GM19324 (cell line): ENCODE measurements around the gene CPZ.

Source experiments
- ATAC-seq: cut with Tn5 transposase; IDR thresholded peaks from one replicate; pipeline ENCODE4 v1.9.1; 2021; ENCODE audit warnings: mild to moderate bottlenecking, moderate library complexity; ENCODE audit not compliant: unreplicated experiment, low FRiP score

Gene CPZ

DNA sequence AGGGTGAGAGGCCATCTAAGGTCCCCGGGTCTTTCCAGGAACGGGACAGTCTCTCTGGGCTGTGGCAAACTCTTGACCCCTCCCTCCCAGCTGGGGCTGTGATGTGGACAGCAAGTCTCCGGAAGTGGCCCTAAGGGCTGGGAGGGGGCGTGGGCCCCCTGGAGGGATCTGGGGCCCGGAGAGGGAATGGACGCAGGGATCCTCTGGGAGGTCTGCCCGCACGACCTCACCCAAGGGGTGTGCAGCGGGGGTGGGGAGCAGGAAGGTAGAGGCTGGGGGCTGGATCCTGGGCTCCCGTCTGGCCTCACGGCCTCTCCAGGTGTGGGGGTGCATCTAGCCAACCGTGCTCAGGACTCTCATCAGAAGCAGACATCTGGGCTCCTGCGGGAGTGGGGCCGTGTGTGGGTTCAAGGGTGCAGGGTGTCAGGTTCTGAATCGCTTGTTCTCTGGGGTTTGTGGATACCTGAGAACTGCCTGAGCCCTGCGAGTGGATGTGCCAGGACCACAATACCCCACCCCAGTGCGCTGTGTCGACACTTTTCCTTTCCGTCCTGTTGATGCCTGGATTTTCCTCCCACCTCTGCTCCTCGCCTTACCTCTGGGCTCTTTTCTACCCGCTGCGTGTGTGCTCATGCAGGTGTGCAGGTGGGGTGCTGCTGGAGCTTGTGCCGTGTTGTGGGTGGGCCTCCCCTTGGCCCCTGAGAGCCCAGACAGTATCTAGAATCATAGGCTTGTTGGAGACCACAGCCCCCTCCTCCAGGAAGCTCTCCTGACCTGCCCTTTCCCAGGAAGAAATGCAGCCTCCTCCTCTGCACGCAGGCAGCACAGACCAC is 915 bp downstream of the CPZ start:
- no peak for ATAC-seq

DNA sequence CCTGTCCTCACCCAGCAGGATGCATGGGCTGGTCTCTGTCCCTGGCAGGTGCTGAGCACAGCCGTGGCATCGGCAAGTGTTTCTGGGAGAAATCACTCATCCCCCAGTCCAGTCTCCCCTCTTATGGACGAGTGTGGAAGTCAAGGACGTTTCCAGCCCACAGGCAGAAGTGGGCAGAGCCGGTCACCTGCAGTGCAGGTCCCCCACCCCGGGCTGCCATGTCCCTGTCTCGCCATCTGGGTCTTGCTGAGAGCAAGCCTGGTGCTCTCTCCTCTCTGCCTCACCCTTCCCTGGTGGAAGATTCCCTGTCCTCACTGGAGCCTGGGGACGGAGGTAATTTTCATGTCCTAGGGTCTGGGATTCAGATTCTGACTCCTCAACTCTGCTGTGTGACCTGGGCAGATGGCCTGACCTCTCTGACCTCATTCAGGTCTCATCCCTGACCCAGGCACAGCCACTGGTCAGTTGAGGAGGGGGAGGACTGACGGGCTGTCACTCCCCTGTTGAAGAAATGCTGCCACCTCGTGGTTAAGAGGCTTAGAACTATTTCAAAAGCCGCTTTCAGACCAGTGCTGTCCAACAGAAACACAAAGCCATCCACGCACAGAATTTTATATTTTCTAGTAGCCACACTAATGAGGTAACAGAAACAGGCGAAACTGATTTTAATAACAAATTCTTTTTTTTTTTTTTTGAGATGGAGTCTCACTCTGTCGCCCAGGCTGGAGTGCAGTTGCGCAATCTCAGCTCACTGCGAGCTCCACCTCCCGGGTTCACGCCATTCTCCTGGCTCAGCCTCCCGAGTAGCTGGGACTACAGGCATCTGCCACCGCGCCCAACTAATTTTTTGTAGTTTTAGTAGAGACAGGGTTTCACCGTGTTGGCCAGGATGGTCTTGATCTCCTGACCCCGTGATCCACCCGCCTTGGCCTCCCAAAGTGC is 1.8 kb downstream of the CPZ start:
- no peak for ATAC-seq

DNA sequence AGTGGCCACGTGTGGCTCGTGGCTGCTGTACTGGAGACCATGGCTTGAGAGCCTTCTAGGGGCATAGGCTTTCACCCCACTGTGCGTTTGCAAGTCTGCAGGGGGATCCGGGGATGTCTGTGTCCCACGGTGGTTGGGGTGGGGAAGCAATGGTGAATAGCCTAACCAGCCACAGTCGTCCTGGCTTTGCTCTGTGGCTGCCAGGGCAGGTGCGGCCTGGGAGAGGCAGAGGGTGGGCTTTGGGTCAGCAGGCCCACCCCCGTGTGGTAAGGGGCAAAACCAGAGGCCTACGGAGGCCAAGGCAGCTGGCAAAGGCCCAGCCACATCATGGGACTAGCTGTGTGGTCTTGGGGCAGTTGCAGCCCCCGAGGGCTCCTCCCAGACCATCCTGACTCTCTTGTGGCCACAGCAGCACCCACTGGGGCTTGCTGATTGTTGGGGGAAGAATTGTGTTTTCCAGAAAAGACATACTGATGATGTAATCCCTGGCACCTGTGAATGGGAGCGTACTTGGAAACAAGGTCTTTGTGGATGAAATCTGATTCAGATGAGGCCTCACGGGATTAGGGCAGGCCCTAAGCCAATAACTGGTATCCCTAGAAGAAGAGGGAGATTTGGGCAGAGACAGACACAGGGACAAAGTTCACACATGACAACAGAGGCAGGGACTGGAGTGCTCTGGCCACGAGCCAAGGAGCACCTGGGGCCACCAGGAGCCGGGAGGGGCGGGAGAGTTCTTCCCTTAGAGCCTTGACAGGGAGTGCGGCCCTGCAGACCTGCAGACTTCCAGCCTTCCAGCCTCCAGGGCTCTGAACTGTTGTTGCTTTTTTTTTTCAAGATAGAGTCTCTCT is 2.9 kb downstream of the CPZ start:
- no peak for ATAC-seq

- no peak for ATAC-seq
Measured at GRCh38 chr4:8596891-8597290, 4.3 kb downstream of the CPZ start.

DNA sequence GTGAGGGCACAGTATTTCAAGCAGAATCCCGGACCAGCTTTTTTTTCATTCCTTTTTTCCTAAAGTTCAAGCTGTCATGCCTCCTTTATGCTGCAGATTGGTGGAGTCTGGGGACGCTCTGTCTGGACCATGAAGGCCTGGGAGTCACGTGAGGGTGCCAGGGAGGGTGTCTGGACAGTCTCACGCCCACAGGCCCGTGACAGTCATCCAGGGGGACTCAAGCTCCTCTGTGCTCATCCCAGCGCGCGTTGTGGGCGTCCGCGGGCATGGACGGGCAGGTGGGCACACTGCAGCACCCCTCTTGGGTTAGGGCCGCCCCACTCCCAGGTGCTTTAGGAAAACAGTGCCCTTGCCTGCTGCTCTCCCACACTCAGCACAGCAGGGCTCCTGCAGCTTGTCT is 4.8 kb downstream of the CPZ start:
- ATAC-seq: no peak

- ATAC-seq: no peak
Measured at GRCh38 chr4:8597791-8598190, 5.2 kb downstream of the CPZ start.

- no peak for ATAC-seq
Measured at GRCh38 chr4:8598391-8599090, 6.0 kb downstream of the CPZ start.

- no peak for ATAC-seq
Measured at GRCh38 chr4:8599091-8599460, 6.5 kb downstream of the CPZ start.

DNA sequence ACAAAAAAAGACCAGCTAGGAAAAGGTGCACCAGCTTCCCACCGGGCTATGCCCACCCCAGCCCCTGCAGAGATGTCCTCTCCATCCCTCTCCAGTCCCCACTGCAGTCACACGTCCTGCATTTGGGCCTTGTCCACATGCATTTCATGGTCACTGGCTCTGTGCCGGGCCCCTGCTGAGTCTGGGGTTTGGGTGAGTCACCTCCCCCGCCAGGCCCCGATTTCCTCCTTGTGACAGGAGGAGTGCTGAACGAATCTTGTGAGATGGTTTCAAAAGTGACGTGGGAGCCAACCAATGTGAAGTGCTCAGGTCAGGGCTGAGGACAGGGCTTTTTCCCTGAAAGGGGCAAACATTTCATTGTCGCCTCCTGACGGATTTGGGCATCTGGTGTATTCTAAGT is 7.1 kb downstream of the CPZ start:
- ATAC-seq: no peak

DNA sequence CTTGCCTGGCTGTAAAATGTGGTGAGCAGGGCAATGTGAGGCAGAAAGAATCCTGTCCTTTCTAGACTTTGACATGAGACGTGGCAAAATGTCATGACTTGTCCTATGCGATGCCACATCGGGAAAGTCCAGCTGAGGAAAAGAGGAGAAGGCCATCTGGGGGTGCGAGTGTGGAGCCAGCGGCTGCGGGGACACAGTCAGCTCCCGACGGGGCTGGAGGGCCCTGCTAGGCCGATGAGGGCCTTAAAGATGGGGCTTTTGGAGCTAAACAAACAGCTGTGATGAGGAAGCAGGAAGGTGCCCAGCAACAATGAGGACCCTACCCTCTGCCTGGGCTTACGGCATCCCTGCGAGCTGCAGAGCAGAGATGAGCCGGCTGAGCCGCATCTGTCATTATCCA is 7.7 kb downstream of the CPZ start:
- ATAC-seq: no peak

GRCh38 chr4:8600686-8601085 is 8.1 kb downstream of the CPZ start:
- no peak for ATAC-seq

GRCh38 chr4:8601086-8601485 is 8.5 kb downstream of the CPZ start:
- no peak for ATAC-seq

GRCh38 chr4:8601556-8601955 is 9.0 kb downstream of the CPZ start:
- ATAC-seq: no peak

GRCh38 chr4:8602686-8603430 is 10.3 kb downstream of the CPZ start:
- no peak for ATAC-seq

DNA sequence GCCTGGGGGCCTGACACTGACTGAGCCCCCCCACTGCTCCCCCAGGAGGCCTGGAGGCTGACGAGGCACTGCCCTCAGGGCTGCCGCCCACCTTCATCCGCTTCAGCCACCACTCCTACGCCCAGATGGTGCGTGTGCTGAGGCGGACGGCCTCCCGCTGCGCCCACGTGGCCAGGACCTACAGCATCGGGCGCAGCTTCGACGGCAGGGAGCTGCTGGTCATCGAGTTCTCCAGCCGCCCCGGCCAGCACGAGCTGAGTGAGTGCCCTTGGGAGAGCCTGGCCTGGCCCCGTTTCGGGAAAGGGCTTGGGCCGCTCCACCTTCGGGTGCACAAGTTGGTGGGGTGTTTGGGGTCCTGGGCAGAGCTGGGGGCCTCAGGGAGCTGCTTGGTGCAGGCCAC is 11.4 kb downstream of the CPZ start:
- no peak for ATAC-seq

GRCh38 chr4:8605289-8605688 is 12.7 kb downstream of the CPZ start:
- no peak for ATAC-seq

DNA sequence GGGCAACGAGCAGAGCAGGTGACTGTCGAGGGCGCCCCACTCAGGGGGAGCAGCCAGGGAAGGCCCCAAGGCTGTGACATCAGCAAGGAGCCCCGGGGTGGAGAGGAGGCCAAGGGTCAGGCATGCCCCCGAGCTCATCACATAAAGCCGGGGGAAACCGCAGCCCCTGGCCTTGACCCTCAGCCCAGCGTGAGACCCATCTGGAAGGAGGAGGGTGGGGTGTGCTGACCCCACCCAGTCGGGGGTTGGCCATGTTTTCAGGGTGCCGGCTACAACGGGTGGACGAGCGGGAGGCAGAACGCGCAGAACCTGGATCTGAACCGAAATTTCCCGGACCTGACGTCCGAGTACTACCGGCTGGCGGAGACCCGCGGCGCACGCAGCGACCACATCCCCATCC is 13.9 kb downstream of the CPZ start:
- ATAC-seq: no peak

GRCh38 chr4:8606966-8607365 is 14.4 kb downstream of the CPZ start:
- no peak for ATAC-seq
